HuH-7 (cell line): Measurements from ENCODE around the gene ZNF831.

Experiments
- DNase-seq: peaks from one replicate; pipeline ENCODE4 v3.0.0; 2011; ENCODE audit warnings: low spot score

The ZNF831 gene

DNA sequence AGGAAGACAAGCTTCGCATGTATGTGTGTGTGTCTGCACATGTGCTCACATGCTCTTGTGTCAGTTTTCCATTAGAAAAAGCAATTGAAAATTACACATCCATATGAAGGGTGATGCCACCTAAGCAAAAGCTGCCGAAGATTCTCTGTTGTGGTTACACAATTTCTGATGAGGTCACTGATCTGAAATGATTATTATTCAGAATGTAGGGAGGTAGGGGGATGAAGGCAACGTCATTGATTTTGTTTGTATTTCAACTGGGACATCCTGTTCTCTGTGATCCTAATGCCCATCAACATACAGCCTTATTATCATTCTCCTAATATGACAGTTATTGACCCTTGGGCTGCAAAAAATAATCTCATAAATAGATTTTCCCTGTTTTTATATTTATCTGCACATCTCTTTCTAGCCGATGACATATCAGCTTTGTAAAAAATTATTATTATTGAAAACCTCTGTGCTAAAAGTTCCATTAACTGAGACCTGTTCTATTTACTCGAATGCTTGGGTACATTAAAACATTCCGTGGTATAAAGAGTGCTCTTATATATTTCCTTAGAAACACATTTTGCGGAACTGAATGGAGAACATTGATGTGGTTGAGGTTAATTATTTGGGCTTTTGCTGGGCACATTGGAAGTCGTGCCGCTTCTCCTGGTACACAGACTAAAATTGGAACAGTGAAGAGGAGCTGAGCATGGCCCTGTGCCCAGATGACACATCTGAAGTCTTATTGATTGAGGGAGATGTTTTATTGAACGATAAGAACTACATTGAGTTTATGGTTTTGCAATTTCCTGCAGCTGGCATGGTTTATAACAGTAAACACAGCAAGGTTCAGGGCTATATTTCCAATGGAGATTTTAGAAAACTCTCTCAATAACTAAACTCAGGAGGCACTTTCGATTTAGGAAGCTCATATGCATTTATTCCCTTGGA lies 51.3 kb downstream of the ZNF831 start:
- no peak for DNase-seq

DNA sequence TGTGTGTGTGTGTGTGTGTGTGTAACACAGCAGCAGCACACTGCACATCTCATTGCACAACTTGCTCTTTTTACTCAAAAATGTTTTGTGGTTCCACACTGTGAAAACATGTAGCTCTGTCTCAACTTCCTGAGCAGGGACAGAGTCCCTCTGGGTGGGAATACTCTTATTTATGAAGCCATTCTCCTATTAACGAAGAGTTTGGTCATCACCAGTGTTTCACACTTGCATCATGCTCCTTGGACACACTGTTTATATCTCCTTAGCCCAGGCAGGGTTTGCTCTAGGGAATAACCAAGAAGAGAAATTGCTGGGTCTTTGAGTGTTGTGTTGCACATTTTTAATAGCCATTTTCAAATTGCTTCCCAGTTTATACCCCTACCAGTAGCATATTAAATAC lies 53.6 kb downstream of the ZNF831 start:
- no peak for DNase-seq

DNA sequence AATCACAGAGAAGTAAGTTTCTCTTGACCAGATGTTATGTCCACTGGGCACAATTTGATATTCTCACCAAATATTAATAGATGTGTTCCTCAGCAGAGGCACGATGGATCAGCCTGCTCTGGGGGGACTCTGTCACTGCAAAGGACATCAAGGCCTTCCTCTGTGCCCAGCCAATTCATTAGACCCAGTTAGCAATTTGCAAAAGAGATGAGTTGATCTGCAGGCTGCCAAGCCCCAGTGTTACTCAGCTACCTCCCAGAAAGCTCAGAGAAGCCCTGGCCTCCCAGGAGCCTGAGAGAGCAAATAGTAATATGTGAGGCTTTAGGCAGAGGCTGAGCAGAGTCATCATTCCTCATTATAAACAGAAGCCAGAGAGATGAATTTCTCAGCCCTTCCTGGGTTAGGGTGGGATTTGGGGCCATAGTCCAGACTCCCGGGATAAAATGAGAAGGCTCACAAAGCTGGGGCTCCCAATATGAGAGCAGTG lies 54.2 kb downstream of the ZNF831 start:
- DNase-seq, result no peak

GRCh38 chr20:59219211-59219610 lies 55.6 kb downstream of the ZNF831 start:
- DNase-seq, result no peak

GRCh38 chr20:59220161-59220560 lies 56.5 kb downstream of the ZNF831 start:
- DNase-seq, result no peak

- DNase-seq, result peak; percentile 15
Measured at GRCh38 chr20:59221049-59221706, 57.6 kb downstream of the ZNF831 start.

GRCh38 chr20:59221707-59222252 lies 58.2 kb downstream of the ZNF831 start:
- no peak for DNase-seq

DNA sequence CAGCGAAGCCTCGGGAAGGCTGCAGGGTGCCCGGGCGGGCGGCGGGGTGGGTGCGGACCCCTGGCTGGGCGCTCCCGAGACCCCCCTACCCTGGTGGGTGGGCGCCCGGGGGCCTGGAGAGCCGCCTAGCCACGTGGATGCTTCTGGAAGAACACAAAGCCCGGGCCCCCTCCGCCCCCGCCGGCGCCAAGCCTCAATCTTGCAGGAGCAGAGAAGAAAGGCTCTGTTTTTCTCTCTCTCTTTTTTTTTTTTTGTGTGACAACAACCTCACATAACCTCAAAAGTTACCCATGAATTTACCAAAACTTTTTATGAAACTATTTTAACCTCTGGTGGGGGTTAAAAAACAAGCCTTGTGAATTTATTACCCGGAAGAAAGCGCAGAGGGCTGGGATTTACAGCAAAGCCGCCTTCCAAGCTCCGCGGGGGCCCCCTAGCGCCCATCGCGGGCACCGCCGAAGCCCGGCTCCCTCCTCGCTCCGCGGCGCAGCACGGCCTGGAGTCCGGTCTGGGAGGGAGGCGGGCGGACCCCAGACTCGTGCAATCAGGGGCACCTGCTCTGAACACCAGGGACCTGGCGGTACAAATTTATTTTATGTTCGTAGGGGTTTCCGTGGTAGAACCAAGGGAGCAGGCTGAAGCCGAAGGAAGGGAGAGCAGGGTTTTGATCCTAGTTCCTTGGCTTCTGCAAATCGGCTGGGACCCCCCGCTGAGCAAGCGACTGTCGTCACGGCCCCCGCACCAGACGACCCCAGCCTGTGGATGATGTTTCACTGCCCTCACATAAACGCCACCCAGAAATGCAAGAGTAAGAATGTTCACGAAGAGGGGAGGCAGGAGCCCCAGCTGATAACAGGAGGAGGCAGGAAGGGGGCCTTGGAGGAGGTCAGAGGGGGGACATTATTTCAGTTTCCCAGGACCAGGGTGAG lies 58.9 kb downstream of the ZNF831 start:
- DNase-seq, result peak; percentile 86

- peak; percentile 30 for DNase-seq
Measured at GRCh38 chr20:59223182-59223601, 59.6 kb downstream of the ZNF831 start.

- no peak for DNase-seq
Measured at GRCh38 chr20:59223750-59224149, 60.1 kb downstream of the ZNF831 start.

- no peak for DNase-seq
Measured at GRCh38 chr20:59224236-59224635, 60.6 kb downstream of the ZNF831 start.

DNA sequence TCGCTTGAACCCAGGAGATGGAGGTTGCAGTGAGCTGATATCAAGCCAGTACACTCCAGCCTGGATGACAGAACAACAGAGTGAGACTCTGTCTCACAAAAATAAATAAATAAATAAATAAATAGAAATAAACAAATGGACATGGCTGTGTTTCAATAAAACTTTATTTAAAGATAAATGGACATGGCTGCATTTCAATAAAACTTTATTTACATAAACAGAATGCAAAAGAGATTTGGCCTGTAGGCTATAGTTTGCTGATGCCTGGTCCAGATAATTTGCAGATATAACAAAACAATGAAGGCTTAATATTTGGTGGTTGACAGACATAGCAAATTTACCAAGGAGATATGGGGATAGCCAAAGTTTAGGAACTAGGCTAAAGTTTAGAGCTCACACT lies 66.8 kb downstream of the ZNF831 start:
- DNase-seq, result no peak

- DNase-seq, result no peak
Measured at GRCh38 chr20:59231124-59231804, 67.6 kb downstream of the ZNF831 start.

GRCh38 chr20:59232618-59233017 lies 69.0 kb downstream of the ZNF831 start:
- no peak for DNase-seq

DNA sequence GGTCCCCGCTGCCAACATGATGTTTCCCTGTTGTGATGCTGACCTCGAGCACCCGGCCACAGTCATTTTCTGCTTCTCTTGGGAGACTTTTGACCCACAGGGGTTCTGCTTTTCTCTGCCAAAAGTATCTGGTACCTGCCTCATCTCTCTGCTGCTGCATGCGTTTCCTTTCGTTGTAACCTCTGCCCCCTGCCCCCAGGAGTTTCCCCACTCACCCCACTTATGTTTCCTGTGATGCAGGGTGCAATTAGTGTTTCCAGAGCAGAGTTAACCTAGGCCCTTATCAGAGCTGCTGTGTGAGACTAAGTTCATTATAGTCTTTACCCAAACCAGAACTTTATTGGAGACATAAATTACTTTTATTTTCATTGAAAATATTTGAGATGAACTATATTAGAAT lies 71.6 kb downstream of the ZNF831 start:
- DNase-seq, result no peak

- no peak for DNase-seq
Measured at GRCh38 chr20:59240006-59240405, 76.4 kb downstream of the ZNF831 start.

DNA sequence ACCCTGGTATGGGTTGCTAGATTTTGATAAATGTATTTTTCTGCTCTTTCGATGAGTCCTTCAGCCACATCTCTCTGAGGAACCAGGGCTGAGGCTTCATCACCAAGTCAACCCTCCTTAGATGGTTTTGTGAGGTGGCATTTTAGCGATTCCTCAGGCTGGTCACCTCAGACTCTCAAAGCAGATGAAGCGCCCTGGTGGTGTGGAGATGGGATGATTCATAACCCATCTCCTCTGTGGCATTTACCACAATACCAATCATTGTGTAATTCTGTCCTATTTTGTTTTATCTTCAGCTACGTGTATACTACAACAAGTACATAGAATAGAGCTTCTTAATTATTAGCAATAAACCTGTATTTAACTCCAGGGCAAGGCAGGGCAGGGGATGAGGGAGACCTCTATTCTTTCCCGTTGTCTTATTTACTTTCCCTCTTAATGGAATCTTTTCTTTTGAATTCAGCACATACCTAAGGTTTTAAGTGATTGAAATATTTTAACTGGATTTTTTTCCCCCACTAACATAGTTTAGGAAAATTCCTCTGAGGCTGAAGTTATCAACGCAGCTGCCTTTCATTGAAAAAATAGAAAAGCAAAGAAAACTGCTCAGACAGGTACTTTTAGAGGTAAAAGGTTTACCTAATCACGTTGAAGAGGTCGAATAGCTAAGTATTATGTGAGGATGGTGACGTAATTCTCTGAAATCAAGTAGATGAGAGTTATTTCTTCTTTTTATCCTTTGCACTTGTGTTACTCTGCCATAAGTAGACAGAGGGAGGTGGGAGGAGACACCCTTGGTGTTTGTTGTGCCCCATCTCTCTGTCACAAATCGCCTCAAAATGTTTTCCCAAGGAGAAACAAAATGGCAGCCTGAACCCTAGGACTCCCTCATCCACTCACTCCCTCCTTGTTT lies 79.3 kb downstream of the ZNF831 start:
- DNase-seq, result no peak

DNA sequence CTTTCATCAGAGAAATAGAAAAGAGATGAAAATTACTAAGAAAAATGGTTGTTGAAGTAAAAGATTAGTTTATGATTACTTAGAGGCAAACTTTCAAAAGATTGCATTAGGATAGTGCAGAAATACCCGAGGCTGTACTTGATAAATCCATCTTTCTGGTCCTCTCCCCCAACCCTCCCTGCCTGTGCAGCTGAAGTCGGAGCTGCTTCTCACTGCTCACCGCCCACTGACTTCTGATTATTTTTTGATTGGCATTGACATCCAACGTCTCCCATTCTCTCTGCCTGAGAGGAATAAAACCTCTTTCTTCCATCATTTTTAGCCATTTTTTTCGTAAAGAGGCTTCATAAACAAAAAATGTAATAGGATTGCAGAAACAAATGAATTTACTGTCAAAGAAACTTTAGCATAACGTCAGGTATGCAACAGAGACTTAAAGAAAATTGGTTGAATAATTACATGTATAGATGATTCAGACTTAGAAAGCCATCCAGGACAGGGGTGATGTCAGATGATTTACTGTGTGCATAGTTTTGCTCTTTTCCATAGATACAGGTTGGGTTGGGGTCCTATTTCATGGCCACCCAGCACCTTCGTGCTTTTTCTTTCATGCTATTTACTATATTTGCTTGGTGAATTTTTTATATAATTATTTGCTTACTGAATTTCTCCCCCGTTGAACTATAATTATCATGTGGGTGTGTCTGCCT lies 83.2 kb downstream of the ZNF831 start:
- DNase-seq, result no peak
